Cerebellar cortex (tissue), 1 donor: ENCODE data around the gene RPL41.
"Not testable (repeated sequence)": the region's sequence is repeated elsewhere in the genome, so short reads cannot be mapped to it uniquely, and the experiment has no call there.

ENCODE experiments used
- DNase-seq: peaks from one replicate; pipeline ENCODE4 v3.0.0-alpha.2; 2015; ENCODE audit warnings: low spot score

Gene RPL41

DNA sequence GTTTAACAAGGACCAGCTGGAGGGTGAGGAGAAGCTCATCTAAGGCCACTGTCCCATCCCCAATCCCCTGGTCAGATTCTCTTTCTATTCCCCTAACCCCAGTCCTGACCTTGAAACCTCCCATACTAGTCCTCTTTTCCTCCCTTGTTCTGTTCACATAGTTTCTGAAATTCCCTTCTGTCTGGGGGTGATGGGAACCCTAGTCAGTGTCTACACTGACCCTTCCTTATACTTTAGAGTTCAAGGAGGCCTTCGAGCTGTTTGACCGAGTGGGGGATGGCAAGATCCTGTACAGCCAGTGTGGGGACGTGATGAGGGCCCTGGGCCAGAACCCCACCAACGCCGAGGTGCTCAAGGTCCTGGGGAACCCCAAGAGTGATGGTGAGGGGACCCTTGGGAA lies 38.4 kb downstream of the RPL41 start:
- no peak for DNase-seq

DNA sequence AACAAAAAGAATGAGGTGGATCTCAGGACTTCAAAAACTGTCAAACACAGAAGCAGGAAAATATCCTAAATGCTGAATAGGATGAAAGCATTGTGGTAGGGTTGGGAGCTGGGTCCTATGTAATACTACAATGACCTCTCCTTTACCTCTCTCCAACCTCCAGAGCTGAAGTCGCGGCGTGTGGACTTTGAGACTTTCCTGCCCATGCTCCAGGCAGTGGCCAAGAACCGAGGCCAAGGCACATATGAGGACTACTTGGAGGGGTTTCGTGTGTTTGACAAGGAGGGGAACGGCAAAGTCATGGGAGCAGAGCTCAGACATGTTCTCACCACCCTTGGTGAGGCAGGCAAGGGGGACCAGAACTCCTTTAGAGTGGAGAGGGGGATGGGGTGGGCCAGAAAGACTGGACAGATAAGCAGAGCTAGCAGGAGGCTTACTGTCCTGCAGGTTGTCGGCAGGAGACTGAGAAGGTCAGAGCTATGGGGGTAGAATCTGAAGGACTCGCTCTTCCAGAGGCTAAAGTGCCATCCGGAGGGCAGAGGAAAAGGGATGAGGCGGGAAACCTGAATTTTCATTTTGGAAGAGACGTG lies 38.9 kb downstream of the RPL41 start:
- DNase-seq = no peak

DNA sequence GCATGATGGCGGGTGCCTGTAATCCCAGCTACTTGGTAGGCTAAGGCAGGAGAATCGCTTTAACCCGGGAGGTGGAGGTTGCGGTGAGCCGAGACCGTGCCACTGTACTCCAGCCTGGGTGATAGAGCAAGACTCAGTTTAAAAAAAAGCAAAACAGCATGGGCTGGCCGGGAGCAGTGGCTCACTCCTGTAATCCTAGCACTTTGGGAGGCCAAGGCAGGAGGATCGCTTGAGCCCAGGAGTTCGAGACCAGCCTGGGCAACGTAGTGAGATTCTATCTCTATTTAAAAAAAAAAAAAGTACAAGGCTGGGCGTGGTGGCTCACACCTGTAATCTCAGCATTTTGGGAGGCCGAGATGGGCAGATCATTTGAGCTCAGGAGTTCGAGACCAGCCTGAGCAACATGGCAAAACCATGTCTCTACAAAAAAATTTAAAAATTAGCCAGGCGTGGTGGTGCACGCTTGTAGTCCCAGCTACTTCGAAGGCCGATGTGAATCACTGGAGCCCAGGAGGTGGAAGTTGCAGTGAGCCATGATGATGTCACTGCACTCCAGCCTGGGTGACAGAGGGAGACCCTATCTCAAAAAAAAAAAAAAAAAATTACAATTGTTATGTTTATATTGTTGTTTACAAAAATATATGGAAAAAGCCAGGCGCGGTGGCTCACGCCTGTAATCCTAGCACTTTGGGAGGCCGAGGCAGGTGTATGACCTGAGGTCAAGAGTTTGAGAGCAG lies 40.2 kb downstream of the RPL41 start:
- DNase-seq = not testable (repeated sequence)

- peak; percentile 84 for DNase-seq
Measured at GRCh38 chr12:56157201-56158028, 41.0 kb downstream of the RPL41 start.

DNA sequence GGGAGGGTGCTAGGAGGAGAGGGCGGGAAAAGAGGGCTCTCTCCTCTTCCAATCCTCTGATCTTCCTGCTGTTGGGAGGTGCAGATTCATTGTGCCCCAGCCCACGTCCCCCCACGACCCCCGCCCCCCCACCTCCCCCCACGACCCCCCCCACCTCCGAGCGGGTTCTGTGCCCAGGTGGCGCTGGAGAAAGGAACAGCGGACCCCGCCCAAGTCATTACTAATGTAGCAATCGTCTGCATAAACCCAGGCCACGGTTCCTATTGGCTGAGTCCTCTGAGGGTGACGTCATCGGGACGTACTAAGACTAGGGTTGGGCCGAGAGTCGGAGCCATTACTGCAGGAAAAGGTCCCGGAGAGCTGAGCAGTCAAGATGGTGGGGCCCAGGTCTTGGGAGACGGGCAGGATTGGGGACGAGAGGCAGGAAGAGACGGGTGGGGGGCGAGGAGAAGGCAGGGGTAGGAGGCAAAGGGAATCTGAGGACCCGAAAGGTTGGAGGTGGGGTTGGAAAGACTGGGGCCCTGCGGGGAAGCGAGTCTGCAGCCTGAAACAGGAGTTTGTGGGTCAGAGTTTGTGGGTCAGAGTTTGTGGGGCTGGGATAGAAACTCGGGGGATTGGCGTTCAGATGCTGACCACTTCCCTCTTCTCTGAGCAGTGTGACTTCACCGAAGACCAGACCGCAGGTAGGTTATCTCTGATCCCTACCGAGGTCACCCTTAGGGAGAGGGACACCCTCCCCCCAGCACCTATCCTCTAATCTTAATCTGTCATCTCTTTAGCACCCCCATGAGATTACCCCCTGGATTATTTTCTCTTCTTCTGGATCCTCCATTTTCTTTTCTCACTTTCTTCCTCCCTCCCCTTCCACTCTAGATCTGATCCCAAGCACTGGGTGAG lies 41.8 kb downstream of the RPL41 start, which contains the start of gene MYL6:
Gene MYL6 (plus strand): TSS at position 331 of the 897 bp plus-strand sequence. CDS start 43 bp downstream, at position 374.
- peak; percentile 100 for DNase-seq

GRCh38 chr12:56158926-56159461 lies 42.6 kb downstream of the RPL41 start:
- peak; percentile 70 for DNase-seq

GRCh38 chr12:56159482-56160192 lies 43.2 kb downstream of the RPL41 start:
- no peak for DNase-seq

DNA sequence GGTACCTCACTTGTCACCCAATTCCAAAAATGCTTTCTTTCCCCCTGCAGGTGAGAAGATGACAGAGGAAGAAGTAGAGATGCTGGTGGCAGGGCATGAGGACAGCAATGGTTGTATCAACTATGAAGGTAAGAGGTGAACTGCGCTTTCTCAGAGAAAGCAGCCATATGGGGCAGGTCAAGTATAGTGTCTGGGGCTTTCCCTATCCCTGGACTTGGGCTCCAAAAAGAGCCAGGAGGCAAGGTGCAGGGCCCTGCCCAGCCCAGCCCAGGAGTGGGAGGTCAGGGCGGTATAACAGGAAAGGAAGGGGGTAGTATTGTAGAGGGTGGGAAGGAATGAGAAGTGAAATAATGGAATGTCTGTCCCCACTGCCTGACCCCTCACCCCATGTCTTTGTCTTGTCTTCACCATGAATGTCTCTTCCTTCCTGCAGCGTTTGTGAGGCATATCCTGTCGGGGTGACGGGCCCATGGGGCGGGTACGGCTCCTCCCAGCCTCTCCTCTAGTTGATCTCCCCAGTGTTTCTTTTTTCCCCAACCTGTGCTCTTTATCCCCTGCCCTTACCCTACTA lies 43.8 kb downstream of the RPL41 start:
- DNase-seq = no peak

DNA sequence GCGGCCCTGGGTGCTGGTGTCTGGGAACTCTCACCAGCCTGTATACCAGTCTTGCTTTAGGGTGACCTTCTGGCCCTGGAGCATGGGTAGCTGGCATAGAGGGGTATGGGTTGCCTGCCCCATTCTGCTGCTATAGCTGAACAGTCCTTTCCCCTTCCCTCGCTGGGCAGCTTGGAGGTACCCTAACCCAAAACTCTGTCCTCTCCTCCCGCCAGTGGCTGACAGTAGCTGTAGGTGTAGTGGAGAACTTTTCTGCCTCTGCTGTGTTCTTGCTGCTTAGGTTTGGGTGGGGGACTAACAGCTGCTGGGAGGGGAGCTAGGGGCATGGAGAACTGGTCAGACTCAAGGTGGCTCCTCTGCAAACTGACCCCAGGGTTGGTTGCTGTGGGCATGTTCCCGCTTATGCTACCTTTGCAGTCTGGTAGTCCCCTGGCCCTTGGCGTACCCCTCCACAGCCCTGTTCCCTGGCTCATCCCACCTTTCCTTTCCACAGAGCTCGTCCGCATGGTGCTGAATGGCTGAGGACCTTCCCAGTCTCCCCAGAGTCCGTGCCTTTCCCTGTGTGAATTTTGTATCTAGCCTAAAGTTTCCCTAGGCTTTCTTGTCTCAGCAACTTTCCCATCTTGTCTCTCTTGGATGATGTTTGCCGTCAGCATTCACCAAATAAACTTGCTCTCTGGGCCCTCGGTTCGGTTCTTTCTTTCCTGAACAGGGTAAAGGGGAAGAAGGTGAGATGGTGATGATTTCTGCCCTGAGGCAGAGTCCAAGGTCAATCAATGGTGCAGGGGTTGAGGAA lies 44.7 kb downstream of the RPL41 start:
- no peak for DNase-seq

DNA sequence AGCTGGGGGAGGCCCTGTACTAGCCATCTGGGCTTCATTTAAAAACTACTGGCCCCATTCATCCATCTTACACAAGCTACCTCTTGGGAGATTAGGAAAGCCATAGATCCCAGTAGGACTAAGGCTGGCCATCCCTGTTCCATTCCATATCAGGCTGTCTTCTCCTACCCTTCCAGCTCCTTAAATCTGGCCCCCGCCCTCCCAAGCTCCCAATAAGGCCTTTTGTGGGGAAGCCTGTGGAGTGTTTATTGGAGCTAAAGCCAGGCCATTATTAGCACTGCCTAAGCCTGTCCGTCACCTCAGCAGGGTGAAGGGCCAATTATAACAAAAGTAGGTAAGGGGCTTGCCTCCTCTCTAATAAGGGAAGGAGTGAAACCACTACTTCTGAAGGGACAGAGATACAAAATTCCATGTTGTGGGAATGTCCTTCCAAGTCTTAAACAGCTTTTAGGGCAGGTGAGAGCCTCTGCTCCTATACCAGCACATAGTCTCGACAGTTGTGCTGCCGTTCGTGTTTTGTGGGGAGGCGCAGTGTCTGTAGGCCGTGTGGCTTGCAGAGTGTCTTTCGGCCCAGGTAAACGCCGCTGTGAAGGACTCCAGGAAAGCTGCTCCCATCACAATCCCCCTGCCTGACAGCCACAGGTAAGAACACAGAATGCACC lies 45.4 kb downstream of the RPL41 start:
- DNase-seq = no peak

GRCh38 chr12:56162468-56163290 lies 46.2 kb downstream of the RPL41 start:
- DNase-seq = no peak

DNA sequence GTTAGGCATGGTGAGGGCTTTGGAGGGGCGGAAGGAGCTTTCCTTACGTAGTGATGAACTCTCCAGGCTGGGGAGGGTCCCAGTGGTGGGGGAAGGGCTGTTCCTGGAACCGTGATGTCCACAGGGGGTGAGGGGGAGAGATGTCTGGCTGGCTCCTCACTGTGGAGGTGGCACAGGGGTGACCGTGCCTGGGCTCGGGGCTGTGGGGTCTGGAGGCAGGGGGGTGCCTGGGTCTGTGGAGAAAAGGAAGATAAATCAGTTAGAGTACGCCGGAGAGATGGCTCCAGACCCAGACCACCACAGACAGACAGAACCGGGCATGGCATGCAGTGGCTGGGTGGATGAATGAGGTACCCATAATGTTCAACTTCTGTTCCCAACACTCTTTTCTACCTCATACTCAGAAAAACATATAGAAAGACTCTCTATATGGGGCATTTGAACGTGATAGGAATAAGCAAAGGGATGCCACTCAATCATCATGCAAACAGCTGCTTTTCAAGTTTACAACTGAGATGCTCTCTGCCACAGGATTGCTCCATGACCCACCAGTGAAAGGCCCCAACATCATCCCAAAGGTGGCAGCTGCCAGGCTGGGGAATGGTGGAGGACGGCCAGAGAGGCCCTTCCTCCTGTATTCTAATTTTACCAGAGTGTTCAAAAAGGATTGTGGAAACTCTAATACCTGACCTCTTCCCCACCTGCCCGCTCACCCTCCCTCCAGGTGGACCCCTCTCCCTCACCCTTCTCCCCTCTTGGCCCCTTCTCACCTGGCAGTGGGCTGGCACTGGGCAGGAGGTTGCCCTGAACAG lies 47.3 kb downstream of the RPL41 start:
- DNase-seq = no peak

DNA sequence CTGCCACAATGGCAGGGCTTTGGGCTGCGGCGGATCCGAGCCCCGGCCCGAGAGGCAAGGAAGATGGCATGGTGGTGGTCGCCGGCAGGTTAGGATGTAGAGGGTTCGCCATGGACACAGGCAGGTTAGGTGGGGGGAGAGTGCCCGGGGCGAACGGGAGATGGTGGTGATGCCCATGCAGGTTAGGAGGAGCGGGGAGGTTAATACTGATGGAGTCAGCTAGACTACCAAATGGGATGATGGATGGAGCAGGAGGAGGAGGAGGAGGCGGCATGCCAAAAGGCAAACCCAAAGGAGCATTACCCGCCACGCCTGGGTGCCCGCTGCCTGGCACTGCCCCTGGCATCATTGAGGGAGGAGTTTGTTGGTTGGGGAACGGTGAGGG lies 47.9 kb downstream of the RPL41 start:
- no peak for DNase-seq

DNA sequence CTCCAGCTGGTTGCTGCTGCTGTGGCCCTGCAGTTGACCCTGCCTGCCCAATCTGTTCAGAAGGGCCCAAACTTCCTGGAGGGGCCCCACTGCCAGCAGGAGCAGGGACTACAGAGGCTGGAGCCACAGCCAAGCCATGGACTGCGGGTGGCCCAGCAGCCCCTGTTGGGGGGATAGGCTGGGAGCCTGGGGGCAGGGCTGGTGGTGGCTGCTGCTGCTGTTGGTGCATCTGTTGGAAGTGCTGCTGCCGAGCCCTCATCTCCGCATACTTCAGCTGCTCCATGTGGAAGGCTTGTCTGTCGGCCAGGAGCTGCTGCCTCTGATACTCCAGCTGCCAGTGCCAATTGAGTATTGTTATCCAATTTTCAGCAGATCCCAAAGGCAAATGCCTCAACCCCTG lies 48.9 kb downstream of the RPL41 start:
- DNase-seq = no peak
